ENCODE data around the gene BST1.
"Not testable (repeated sequence)": the region's sequence is repeated elsewhere in the genome, so short reads cannot be mapped to it uniquely, and the experiment has no call there.

The BST1 gene

DNA sequence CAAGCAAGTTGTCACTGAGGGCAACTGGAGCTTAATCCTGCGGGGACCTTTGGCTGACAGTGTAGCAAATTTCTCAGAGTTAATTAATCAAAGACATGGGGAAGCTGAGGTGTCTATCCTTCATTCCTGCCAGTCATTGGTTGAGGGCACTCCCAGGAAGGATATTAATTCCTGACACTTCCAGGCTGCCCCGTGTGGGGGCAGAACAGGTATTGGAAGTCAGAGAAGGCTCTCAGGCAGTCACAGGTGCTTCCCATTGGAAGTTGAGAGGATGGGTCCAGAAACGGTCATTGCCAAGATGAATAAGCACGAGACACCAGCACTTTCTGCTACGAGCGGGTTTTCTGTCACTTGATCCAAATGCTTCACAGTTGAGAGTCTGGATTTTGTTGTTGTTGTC lies 46.1 kb downstream of the BST1 start:
- no peak for DNase-seq (ENCODE audit: low read depth)

DNA sequence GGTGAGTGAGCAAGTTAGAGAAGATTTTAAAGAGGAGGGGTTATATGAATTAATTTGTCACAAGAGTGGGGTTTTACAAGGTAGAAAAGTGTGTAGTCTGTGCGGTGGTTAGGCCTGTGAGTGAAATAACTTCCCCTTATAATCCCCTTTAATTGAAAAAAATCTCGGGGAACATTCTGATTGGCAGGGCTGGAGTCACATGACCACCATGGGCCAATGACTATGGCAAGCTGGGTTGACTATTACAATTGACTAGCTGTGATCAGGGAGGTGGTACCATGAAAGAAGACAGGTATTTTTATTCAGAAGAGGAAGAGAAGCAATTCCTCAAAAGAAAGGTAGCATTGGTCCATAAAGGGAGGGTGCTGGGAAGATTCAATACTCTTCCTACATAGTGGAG lies 48.3 kb downstream of the BST1 start:
- DNase-seq (ENCODE audit: low read depth): no peak

DNA sequence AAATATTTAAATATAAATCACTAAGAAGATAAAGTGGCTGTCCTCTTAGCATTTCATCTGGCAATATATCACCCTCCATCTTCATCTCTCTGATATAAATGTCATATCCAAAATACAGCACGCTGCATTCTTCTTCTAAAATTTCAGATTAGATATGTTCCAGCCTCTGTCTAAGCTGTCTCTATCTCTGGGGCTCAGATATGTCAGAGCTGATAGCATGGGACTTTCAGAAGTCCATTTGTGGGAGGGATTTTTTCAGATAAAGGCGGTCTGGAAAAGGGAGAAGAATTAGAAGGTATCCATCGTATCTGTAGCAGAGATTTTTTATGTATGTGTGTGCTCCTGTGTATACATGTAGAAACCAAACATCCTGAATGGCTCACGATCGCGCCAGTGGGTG lies 50.2 kb downstream of the BST1 start:
- DNase-seq (ENCODE audit: low read depth): no peak

DNA sequence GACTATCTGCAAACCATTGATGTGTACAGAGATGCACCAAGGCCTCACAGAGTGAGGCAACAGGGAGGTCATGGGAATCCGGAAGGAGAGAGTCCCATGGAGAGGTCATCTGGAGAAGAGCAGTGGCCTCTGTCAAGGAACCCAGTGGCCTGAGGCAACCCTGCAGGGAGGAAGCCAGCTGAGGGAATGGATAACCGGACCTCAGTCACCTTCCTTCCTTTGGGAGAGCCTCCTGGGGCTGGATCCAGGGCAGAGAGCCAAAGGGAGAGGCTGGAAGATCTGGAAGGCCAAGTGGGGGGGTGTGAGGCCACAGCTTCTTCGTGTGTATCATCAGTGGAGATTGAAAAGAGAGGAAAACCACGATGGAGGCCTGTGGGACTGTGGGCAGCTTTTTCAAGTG lies 50.9 kb downstream of the BST1 start:
- no peak for DNase-seq (ENCODE audit: low read depth)

DNA sequence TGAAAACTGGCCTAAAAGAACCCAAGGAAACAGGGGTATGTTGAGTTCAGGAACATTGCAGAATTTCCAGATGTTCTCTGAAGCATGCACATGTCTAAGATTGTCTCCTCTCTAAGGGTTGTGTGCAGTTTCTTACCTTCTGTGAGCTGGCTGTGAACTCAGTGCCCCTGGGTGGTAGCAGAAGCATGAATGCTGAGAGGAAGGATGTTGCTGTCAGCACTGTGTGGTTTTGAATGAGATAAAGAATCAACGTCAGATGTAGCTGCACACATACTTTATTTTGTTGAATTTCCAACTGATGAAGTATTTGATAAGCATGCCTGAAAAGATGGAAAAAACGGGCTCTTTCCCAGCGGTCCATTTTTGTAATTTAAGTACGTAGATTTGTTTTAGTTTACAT lies 51.5 kb downstream of the BST1 start:
- DNase-seq (ENCODE audit: low read depth): no peak

DNA sequence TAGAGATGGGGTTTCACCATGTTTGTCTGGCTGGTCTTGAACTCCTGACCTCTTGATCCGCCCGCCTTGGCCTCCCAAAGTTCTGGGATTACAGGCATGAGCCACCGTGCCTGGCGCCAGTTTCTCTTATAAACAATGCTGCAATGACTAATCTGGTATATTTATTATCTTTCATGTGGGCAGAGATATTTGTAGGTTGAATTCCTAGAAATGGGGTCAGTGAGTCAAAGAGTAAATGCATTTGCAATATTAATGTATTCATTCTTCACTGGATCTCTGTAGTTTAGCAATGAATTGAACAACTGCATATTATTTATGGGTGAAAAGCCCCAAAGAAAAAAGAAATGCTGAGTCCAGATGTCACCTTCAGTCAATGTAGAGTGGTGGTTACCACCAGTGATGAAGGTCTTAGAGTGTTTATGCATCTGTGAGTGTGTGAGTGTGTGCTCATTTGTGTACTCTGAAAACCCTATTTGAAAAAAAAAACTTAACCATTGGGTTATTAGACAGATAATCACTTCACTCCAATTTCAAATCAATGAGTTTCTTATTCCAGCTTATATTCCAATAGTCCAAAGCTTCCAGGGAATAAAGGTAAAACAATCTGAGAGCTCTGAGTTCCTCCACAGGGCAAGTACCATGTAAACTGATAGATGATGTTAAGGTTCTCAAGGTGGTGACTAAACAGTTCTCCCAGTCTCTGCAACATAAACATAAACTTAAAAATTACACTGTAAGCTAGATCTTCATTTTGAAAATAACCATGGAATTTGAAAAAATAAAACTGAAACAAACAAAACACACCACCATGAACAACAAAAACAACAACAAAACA lies 52.7 kb downstream of the BST1 start:
- no peak for DNase-seq (ENCODE audit: low read depth)

DNA sequence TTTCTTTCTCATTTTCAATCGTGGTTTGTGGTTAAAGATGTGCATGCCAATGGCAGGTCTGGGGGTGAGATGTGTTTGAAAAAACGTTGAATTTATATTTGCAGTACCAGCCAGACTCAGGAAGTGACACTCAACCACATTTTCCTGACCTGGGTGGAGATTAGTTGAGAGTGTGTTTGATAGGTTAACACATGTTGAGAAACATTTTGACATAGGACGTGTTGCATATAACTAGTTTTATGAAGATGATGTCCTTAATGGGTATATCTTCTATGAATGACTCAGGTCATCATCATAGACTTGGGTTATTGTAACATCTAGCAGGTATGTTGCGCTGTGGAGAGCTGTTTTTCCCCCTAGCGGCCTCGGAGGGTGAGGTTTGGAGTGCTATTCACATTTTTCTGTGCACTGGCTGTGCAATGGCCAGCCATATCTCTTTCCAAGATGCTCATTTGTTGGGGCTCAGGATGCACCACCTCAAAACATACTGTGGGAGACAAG lies 53.5 kb downstream of the BST1 start:
- no peak for DNase-seq (ENCODE audit: low read depth)

DNA sequence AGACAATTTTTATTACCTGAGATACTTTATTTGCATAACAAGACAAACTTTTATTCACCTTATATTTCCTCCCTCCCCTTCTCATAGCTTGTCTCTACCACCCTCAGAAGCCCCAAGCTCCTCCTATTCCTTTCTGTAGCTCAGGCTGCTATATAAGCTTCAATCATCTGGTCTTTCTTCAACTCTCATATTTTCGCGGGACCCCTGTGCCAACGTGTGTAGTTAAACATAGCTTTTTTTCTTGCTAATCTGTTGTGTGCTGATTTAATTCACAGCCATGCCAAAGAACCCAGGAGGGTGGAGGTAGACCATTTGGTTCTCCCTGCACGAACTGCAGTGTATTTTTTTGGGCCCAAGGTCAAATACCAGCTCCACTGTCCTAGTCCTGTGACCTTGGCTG lies 54.2 kb downstream of the BST1 start:
- DNase-seq (ENCODE audit: low read depth): no peak

DNA sequence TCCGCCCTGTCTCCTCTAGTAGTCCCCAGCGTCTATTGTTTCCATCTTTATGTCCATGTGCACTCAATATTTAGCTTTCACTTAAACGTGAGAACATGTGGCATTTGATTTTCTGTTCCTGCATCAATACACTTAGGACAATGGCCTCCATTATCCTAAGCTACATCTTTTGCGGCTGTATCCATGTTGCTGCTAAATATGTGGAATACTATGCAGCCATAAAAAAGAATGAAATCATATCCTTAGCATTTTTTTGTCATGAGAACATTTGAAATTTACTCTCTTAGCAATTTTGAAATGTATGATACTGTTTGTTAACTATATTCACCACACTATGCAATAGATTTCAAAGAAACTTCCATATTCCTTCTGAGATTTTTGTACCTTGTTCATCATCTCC lies 55.4 kb downstream of the BST1 start:
- DNase-seq (ENCODE audit: low read depth): no peak

DNA sequence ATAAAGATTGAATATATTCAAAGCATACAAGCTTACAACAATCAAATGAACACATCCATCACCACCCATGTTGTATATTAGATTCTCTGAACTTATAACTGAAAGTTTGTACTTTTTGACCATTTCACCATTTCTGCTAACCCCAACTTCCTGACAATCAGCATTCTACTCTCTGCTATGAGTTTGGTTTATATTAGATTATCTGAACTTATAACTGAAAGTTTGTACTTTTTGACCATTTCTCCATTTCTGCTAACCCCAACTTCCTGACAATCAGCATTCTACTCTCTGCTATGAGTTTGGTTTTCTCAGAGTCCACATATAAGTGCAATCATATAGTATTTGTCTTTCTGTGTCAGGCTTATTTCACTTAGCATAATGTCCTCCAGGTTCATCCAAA lies 59.6 kb downstream of the BST1 start:
- DNase-seq (ENCODE audit: low read depth): not testable (repeated sequence)

DNA sequence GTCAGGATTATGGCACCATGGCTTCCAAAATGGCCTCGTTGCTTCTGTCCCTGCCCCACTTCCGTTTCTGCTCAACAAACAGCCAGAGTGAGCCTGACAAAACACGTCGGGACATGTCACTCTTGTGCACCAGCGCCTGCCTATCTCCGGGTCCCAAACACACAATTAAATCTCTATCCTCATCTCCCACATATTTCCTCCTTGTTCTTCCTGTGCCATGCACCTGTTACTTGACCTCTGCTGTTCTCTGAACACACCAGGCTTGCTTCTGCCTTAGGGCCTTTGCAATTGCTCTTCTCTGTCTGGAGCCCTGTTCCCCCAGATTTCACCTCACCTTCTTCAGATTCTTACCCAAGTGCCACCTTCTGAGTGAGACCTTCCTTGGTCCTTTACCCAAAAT lies 62.5 kb downstream of the BST1 start:
- DNase-seq (ENCODE audit: low read depth): no peak

DNA sequence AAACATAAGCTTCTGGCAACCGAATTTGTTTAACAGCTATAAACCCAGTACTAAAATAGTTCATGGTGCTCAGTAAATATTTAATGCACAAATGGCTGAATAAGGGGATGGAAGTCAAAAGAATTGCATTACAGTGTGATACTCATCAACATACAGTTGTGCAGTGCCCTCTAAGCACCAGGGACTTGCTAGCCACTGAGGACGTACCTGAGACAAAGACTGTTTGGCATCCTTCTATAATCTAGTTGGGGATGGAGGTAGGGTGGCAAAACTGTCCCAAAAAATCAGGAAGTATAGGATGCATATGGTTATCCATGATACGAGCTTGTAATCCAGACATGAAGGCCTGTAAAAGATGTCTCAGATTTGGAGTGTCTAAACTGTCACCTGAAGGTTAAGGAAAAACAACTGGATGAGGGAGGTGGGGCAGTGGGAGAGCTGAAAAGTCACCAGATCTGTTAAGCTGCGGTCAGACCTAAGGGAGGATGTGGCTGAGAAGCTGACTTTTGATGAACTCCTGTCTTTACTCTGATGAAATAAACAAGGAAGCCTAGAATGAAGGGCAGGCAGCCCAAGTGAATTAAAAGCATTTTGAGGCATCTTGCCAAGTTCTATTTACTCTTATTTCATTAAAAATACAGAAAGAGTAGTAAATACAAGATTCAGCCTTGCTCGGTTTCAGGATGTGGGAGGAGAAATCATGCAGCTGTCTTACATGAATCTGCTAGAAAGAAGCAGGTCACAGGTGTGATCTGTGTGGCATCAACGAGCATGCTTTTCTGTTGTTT lies 63.2 kb downstream of the BST1 start:
- no peak for DNase-seq (ENCODE audit: low read depth)

DNA sequence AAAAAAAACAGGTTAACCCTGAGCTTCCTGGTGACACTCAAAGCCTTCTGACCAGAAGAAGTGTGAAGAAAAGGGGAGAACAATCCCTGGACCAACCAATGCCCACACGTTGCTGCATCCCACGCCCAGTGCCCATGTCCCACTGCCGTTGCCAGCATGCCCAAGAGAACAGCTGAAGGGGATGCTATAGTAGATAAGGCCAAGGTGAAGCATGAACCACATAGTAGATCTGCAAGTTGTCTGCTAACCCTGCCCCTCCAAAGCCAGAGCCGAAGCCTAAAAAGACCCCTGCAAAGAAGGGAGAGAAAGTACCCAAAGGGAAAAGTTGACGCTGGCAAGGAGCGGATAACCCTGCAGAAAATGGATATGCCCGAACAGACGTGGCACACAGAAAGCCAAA lies 64.0 kb downstream of the BST1 start:
- no peak for DNase-seq (ENCODE audit: low read depth)

DNA sequence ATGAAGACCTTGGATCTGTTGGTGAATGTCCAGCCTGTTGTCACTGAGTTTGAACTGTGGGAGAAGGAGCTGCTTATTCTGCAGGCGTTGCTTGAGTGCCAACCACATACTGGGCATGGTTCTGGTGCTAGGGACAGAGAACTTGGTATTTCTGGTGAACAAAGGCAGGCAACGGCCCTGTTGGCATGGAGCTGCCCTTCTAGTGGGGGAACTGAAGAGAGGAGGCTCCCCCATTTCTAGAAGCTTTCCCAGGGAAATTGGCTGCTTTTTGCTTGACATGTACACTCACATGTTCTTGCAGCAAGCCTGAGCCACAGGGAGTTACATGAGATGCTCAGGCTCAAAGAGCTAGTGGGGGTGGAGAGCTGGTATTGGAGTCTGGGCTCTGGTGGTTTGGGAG lies 66.3 kb downstream of the BST1 start:
- DNase-seq (ENCODE audit: low read depth): no peak

DNA sequence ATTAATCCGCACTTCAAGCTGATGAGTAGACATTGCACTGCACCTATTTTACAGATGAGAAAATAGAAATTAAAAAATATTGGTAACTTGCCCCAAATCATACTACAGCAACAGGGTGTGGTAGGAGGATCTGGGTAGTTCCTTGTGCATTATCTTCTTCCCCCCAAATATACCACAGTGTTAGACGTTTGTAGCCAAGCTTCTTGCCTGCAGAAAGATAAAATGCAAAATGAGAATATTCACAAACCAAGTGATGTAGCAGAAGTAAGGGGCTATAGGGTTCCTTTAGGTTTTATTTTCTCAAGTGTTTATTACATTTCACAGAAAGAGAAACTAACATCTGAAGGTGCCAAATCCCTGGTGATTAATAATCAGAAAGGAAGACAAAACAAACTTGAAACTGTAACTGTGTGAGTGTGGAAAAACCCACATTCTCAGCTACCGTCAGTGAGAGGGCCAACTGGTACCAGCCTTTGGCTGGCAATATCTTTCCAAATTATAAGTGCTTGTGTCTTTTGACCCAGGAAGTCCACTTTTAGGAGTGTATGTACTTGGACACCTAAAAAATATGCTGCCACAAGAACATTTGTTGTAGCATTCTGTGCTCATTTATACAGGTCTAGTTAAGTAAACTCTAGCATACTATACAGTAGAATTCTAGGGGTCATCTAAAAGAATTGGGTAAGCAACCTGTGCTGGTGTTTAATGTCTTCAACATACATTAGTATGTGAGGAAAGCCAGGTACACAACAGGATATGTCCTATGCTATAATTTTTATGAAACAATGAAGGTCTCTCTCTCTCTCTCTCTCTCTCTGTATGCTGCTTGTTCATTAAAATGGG lies 68.6 kb downstream of the BST1 start:
- DNase-seq (ENCODE audit: low read depth): no peak

DNA sequence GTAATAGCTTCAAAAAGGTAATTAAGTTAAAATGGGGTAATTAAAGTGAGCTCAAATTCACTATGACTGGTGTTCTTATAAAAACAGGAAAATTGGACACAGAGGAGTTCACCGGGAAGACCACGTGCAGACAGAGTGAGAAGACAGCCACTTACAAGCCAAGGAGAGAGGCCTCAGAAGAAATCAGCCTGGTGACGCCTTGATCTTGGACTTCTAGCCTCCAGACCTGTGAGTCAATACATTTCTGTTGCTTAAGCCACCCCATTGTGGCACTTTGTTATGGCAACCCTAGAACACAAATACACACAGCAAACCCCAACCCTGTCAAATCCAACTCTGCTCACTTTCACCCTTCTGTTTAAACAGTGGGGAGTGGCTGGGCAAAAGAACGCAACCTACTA lies 71.2 kb downstream of the BST1 start:
- no peak for DNase-seq (ENCODE audit: low read depth)

DNA sequence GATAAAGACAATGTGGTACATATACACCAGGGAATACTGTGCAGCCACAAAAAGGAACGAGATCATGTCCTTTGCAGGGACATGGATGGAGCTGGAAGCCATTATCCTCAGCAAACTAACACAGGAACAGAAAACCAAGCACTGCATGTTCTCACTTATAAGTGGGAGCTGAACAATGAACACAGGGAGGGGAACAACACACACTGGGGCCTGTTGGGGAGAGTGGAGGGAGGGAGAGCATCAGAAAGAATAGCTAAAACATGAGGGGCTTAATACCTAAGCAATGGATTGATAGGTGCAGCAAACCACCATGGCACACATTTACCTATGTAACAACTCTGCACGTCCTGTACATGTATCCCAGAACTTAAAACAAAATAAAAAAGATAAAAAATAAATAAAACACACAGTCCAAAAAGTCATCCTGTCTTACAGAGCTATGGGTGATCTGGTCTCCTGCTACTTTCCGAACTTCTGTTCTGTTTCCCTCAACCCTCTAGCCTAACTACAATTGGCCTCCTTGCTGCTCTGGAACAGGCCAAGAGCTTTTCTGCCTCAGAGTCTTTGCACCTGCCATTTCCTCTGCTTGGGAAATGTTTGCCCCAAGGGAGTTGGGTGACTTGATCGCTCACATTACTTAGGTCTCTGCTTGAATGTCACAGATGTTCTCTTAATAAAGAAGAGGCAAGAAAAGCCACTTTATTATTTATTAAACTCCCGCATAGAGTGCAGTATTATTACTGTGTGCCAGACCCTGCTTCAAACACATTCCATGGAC lies 74.2 kb downstream of the BST1 start:
- no peak for DNase-seq (ENCODE audit: low read depth)

DNA sequence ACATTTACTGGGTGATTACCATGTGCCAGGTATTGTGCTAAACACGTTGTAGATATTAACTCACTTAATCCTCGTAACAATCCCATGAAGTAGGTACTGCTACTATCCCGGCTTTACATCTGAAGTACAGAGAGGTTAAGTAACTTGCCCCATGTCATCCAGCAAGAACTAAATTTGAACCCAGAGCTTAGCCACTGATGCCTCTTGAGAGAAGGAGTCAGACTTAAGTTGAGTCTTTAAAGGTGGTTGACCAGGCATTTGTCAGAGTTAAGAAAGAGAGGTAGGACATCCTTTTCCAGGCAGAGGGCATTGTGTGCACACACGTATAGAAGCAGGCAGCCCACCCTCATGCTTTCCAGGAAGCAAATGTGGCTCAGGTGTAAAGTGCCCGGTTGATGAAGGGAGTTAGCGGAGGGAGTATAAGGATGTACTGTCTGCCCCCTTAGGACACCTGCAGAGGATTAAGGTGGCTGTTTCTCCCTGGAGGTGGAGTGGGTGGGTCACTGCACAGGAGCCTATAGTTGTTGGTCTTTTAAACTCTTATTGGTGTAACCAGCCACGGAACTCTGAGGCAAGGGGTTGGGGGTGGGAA lies 74.9 kb downstream of the BST1 start:
- DNase-seq (ENCODE audit: low read depth): no peak

DNA sequence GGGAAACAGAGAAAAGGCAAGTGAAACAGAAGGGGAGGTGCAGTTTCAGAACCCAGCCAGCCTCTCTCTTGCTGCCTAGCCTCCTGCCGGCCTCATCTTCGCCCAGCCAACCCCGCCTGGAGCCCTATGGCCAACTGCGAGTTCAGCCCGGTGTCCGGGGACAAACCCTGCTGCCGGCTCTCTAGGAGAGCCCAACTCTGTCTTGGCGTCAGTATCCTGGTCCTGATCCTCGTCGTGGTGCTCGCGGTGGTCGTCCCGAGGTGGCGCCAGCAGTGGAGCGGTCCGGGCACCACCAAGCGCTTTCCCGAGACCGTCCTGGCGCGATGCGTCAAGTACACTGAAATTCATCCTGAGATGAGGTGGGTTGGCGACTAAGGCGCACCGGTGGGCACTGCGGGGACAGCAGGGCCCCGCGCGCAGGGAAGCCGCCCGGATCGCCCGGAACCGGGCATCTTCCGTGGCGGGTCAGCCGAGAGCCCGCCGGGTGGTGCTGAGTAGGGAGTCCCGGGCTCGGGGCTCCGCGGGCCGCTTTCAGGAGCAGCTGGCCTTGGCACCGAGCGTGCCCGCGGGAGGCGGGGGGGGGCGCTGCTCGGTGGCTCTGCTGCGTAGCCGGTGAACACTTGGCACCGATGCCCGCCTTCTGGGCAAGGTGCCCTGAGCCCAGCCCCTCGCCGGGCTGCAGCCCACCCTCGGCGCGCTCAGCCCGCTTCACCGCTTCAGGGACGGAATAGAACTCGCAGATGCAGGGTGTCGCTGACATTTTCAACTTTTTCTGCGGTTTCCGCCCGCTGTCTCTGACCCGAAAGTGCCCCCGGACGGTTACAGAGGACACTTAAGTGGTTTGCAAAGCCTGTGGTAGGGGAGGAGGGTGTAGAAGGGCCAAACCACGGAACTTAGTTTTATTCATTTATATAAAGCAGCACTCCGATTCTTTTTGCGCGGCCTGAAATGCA lies 75.7 kb downstream of the BST1 start, which contains the start of gene CD38:
CD38 (plus strand) TSS at position 40 of the 953 bp plus-strand sequence; CDS start at position 127, 87 bp downstream.
- no peak for DNase-seq (ENCODE audit: low read depth)

DNA sequence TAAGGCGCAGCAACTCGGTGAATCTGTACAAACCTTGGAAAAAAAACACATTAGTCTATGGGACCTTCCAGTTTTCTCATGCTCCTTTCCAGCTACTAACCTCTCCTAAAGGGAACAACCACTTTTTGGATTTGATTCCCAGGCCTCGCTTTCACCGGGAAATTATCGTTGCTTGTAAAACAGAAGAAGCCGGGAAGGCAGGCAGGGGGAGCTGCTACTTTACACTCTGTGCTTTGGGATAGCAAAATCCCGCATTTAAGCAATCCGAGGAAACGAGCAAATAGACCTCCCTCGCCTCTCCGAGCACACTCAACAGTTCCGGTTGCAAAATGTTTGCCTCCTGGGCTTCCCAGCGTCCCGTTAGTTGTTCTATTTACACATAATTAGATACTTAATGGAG lies 76.4 kb downstream of the BST1 start:
- DNase-seq (ENCODE audit: low read depth): no peak
